ENCODE results near the gene POLR1H.

The POLR1H gene

GRCh38 chr6:30071858-30072257 is 10.8 kb downstream of the POLR1H start:
- TF ChIP-seq CTCF (conservative IDR thresholded peaks at IDR 0.05), result no peak
- no peak overlapping the region for H3K27ac ChIP-seq

DNA sequence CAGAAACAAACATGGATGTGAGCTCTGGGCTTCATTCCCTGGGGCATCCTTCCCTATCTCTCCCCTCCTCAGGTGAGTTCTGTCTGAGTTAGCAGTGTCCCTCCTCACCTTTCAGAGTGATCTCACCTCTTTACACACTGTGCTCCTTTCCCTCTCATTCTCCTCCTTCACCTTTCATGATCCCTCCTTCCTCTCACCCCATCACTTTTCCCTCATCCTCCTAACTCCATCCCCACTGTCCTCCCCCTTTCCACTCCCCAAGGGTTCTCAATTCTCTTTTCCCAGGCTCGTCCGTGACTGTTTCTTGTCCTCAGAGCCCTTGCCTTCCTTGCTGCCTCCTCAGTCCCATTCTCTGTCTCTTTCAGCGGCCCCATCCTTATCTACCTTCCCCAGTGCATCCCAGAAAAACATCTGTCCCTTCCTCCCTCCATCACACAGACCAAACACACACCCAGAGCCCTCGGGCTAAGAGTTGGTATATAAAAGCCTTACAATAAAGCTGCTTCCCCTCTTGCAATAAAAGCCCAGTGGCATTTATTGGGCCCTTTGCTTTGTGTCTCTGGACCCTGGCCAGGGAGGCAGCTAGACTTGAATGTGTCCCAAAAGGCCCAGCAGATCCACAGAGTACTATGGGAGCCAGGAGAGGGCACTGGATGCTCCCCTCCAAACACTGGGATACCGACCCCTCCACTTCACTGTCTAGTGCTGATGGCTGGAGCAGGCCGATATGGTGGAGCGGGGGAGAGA is 12.6 kb downstream of the POLR1H start:
- TF ChIP-seq CTCF (conservative IDR thresholded peaks at IDR 0.05), result 0 out of 2 replicates have a peak, but pooled peaks have one; percentile 8
- H3K27ac ChIP-seq, result no peak overlapping the region

GRCh38 chr6:30074331-30075093 is 13.4 kb downstream of the POLR1H start:
- no peak for TF ChIP-seq CTCF (conservative IDR thresholded peaks at IDR 0.05)
- H3K27ac ChIP-seq, result no peak overlapping the region

GRCh38 chr6:30075094-30075789 is 14.2 kb downstream of the POLR1H start, which contains the start of gene RNF39:
Gene RNF39, minus strand, starts transcription at chr6:30075769. Its CDS starts 184 bp downstream, at chr6:30075585.
- no peak for TF ChIP-seq CTCF (conservative IDR thresholded peaks at IDR 0.05)
- no peak within 1 kb of the TSS for H3K27ac ChIP-seq

DNA sequence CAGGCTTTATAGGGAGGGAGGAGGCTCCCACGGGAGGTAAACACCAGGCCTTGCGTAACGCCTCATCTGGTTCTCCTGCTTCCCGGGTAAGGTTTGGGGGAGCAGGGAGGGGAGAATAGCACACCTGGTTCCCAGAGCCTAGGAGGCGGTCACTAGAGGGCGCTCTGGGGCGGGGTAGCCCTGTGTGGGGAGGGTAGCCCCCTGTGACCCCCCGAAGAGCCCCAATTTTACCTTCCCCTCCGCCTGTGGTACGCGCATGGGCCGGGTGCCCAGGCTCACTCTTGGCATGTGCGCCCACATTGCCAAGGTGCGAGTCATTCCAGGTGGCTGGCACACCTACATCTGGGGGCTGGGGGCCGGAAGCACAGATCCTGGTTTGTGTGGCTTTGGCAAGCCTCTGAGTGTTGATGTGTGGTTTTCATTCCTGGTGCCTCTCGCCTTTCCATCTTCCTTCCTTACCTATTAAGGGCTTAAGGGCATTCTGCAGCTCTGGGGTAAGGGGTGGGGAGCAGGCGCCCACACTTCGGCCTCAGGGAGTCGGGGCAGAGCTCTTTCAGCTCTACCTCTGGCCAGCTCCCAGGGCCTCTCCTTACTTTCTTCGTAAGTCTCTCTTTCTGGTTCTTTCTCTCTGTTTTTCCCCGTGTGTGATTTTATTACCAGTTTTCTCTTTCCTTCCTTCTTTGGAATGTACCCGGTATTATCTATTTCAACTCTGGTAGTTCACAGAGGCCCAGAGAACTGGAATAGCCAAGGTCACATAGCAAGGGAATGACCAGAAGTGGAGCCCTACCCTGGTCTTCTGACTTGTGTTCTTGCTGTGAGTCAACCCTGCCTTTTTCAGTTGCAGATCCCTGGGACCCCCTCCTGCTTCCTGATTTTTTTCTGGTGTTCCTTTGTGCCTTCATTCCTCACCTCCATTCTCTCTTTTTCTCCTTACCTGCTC is 15.0 kb downstream of the POLR1H start:
- TF ChIP-seq CTCF (conservative IDR thresholded peaks at IDR 0.05), result peak; percentile 61
- H3K27ac ChIP-seq, result no peak overlapping the region

- no peak overlapping the region for H3K27ac ChIP-seq
- no peak for TF ChIP-seq CTCF (conservative IDR thresholded peaks at IDR 0.05)
These were observed 16.2 kb downstream of the POLR1H start for GRCh38 chr6:30077218-30077617.

Data from VCaP (cell line).